Neural progenitor cell (in vitro differentiated cells): ENCODE results near the gene ARHGEF6. TPM values are rescaled to one million over a fixed set of nuclear protein-coding genes. Genes with fewer than 3 reads are reported as not detected.

Experiments used
- DNase-seq: peaks from one replicate; pipeline ENCODE4 v3.0.0-alpha.2; 2016; ENCODE audit warnings: low spot score
- H2AFZ ChIP-seq: fragments of 200-600 bp; sonication (generic); replicated peaks from 2 replicates; pipeline ENCODE4 v1.6.1; 2016; ENCODE audit warnings: antibody characterized with exemption
- H3F3A ChIP-seq: fragments of 200-600 bp; sonication (generic); 2 replicates; pipeline ENCODE4 v1.6.1; 2016; ENCODE audit warnings: antibody characterized with exemption, low read depth
- H3K27ac ChIP-seq: fragments of 200-600 bp; sonication (generic); 2 replicates; pipeline ENCODE4 v1.5.1; 2016; ENCODE audit warnings: mild to moderate bottlenecking
- H3K27me3 ChIP-seq: fragments of 200-600 bp; sonication (generic); 2 replicates; pipeline ENCODE4 v1.6.1; 2016; ENCODE audit warnings: mild to moderate bottlenecking, moderate library complexity
- H3K36me3 ChIP-seq: fragments of 200-600 bp; sonication (generic); 2 replicates; pipeline ENCODE4 v1.5.1; 2016
- H3K4me1 ChIP-seq: fragments of 200-600 bp; sonication (generic); 2 replicates; pipeline ENCODE4 v1.6.1; 2016; ENCODE audit warnings: mixed run types
- H3K4me2 ChIP-seq: fragments of 200-600 bp; sonication (generic); 2 replicates; pipeline ENCODE4 v1.6.1; 2016
- H3K4me3 ChIP-seq: fragments of 200-600 bp; sonication (generic); 2 replicates; pipeline ENCODE4 v1.5.1; 2016
- H3K79me2 ChIP-seq: fragments of 200-600 bp; sonication (generic); 2 replicates; pipeline ENCODE4 v1.6.1; 2016; ENCODE audit warnings: low read depth
- H3K9ac ChIP-seq: fragments of 200-600 bp; sonication (generic); 2 replicates; pipeline ENCODE4 v1.6.1; 2016
- H3K9me3 ChIP-seq: fragments of 200-600 bp; sonication (generic); 2 replicates; pipeline ENCODE4 v1.5.1; 2016; ENCODE audit warnings: low read depth
- H4K20me1 ChIP-seq: fragments of 200-600 bp; sonication (generic); 2 replicates; pipeline ENCODE4 v1.6.1; 2016; ENCODE audit warnings: low read depth
- H3K27ac Mint-ChIP-seq: 3 replicates; pipeline ENCODE4 v1.8.0; 2021; ENCODE audit warnings: mixed read lengths
- H3K27me3 Mint-ChIP-seq: 2 replicates; pipeline ENCODE4 v1.8.0; 2022; ENCODE audit warnings: low read depth, mild to moderate bottlenecking, inconsistent platforms, moderate library complexity, mixed read lengths; ENCODE audit not compliant: insufficient read depth
- H3K36me3 Mint-ChIP-seq: 3 replicates; pipeline ENCODE4 v1.8.0; 2021; ENCODE audit warnings: mixed read lengths
- H3K4me1 Mint-ChIP-seq: 3 replicates; pipeline ENCODE4 v1.8.0; 2021; ENCODE audit warnings: mixed read lengths
- H3K4me3 Mint-ChIP-seq: 3 replicates; pipeline ENCODE4 v1.8.0; 2021; ENCODE audit warnings: mild to moderate bottlenecking, moderate library complexity, mixed read lengths
- H3K9me3 Mint-ChIP-seq: 3 replicates; pipeline ENCODE4 v1.8.0; 2020; ENCODE audit warnings: mixed read lengths
- CTCF ChIP-seq: fragments of 200-600 bp; sonication (generic); IDR thresholded peaks from 2 replicates; pipeline ENCODE4 v1.5.1; 2017; ENCODE audit warnings: antibody characterized with exemption, mild to moderate bottlenecking
- EZH2 ChIP-seq: fragments of 200-600 bp; sonication (generic); IDR thresholded peaks from 2 replicates; pipeline ENCODE4 v1.6.1; 2017; ENCODE audit warnings: antibody characterized with exemption, mild to moderate bottlenecking, moderate library complexity
- EZH2phosphoT487 ChIP-seq: fragments of 200-600 bp; sonication (generic); IDR thresholded peaks from 2 replicates; pipeline ENCODE4 v1.6.1; 2017; ENCODE audit warnings: antibody characterized with exemption
- small RNA-seq: library from RNA; depleted of rRNA; stranded (forward); fragments of <200 nt; gene quantifications from one replicate; pipeline ENCODE3, GENCODE V24; 2015
- total RNA-seq: library from RNA; depleted of rRNA; stranded (reverse); fragments of >200 nt; gene quantifications from 2 replicates; pipeline ENCODE4 v1.2.3, GENCODE V29; 2015; ENCODE audit warnings: low replicate concordance

ARHGEF6 gene
- total RNA-seq, 1 donor from 2014 or later: 3.2 TPM

GRCh38 chrX:136616987-136617685 is 163.6 kb downstream of the ARHGEF6 start:
- Mint-ChIP-seq H3K27ac (no peak overlapping the region), H3K9me3 (peaks cover under 1% of the 10 kb centered on the region), H3K4me1 (peaks cover 4% of the 10 kb centered on the region), H3K4me3 (no peak overlapping the region), H3K27me3 (peaks cover 2% of the 10 kb centered on the region), H3K36me3 (no peaks in the 10 kb centered on the region)
- TF ChIP-seq EZH2: no peak
- no peak for TF ChIP-seq CTCF
- no peak for TF ChIP-seq EZH2phosphoT487
- Histone ChIP-seq H3K27me3 (no peaks in the 10 kb centered on the region), H3K4me3 (no peak overlapping the region), H3K9me3 (no peaks in the 10 kb centered on the region), H3K9ac (no peak overlapping the region), H2AFZ (no peak overlapping the region), H3F3A (no peaks in the 10 kb centered on the region), H3K4me2 (no peak overlapping the region), H4K20me1 (no peaks in the 10 kb centered on the region), H3K27ac (no peak overlapping the region), H3K4me1 (no peaks in the 10 kb centered on the region), H3K79me2 (no peaks in the 10 kb centered on the region), H3K36me3 (no peaks in the 10 kb centered on the region)
- no peak for DNase-seq

Small RNA genes within 50 kb of the gene (small RNA-seq; reads per million reads assigned to genes)
- gene RF00019 (not detected), gene RNU6-972P (not detected)

Other genes with a start within 250 kb of the ARHGEF6 start
- gene VGLL1, start 248.7 kb downstream of the ARHGEF6 start, total RNA-seq: not detected in 2 replicates
- not detected in 2 replicates for gene CD40LG, start 132.8 kb downstream of the ARHGEF6 start, total RNA-seq
- gene RBMX, start 99.8 kb upstream of the ARHGEF6 start, total RNA-seq: 1,172 and 1,287 TPM in 2 replicates